GM13976 (cell line): ENCODE data around the gene PRRT1B.

Source experiments
- DNase-seq: peaks from one replicate; pipeline ENCODE4 v3.0.0; 2012; ENCODE audit warnings: low spot score
- CTCF ChIP-seq: IDR thresholded peaks from 2 replicates; pipeline ENCODE4 v1.5.1; 2012; ENCODE audit warnings: borderline replicate concordance, mild to moderate bottlenecking; ENCODE audit not compliant: insufficient read depth; ENCODE audit errors: extremely low read depth, missing control alignments, control extremely low read depth
- in situ Hi-C: fragments of 300-500 bp; cut with MboI; formaldehyde crosslinking; loops from one replicate; pipeline ENCODE4 v1.12.0; 2022; ENCODE audit warnings: low sequenced_read_pairs, mixed read lengths, inconsistent platforms; ENCODE audit not compliant: unreplicated experiment

Gene PRRT1B

GRCh38 chr9:131522257-131523085, 22.9 kb upstream of the PRRT1B start:
- no peak for TF ChIP-seq CTCF
- in situ Hi-C loops: no loop called here
- DNase-seq: no peak

- no peak for DNase-seq
- in situ Hi-C loops: no loop called here
- no peak for TF ChIP-seq CTCF
These were observed 22.3 kb upstream of the PRRT1B start for GRCh38 chr9:131523086-131523388.

GRCh38 chr9:131523451-131524435, 21.6 kb upstream of the PRRT1B start:
- no peak for TF ChIP-seq CTCF
- in situ Hi-C loops: no loop called here
- DNase-seq: no peak

- no peak for DNase-seq
These were observed 20.5 kb upstream of the PRRT1B start for GRCh38 chr9:131524665-131525315.

GRCh38 chr9:131525643-131526565, 19.4 kb upstream of the PRRT1B start:
- TF ChIP-seq CTCF: no peak
- in situ Hi-C loops: no loop called here

More at GRCh38 chr9:131524665-131525315, 20.5 kb upstream of the PRRT1B start:
- no peak for TF ChIP-seq CTCF
- in situ Hi-C loops: no loop called here

More at GRCh38 chr9:131525643-131526565, 19.4 kb upstream of the PRRT1B start:
- DNase-seq: no peak
